GM21737 (cell line): ENCODE measurements around the gene VPREB3.

ENCODE experiments used
- ATAC-seq: cut with Tn5 transposase; IDR thresholded peaks from one replicate; pipeline ENCODE4 v1.9.1; 2021; ENCODE audit warnings: mild to moderate bottlenecking, moderate library complexity; ENCODE audit not compliant: unreplicated experiment

VPREB3 gene

GRCh38 chr22:23704829-23705228 is 49.4 kb downstream of the VPREB3 start:
- ATAC-seq: no peak

GRCh38 chr22:23704062-23704461 is 50.2 kb downstream of the VPREB3 start:
- ATAC-seq: no peak
